IMR-90 (cell line): ENCODE measurements around the gene TMEM41A.

ENCODE experiments used
- BHLHE40 ChIP-seq: fragments of 150-350 bp; IDR thresholded peaks from 2 replicates; pipeline ENCODE4 v1.6.1; 2016; ENCODE audit warnings: mild to moderate bottlenecking, low read depth, low read length
- CEBPB ChIP-seq: IDR thresholded peaks from 2 replicates; pipeline ENCODE4 v1.6.1; 2012; ENCODE audit warnings: low read depth, low read length, improper control_type of control experiment
- CTCF ChIP-seq: conservative IDR thresholded peaks from 2 replicates; pipeline ENCODE4 v1.5.1; 2012; ENCODE audit warnings: mild to moderate bottlenecking, low read depth, low read length, improper control_type of control experiment
- ELK1 ChIP-seq: fragments of 150-350 bp; IDR thresholded peaks from 2 replicates; pipeline ENCODE4 v1.6.1; 2016; ENCODE audit warnings: low read depth, mild to moderate bottlenecking, low read length, moderate library complexity, borderline replicate concordance
- FOS ChIP-seq: fragments of 150-350 bp; IDR thresholded peaks from 2 replicates; pipeline ENCODE4 v1.6.1; 2016; ENCODE audit warnings: low read depth, low read length
- MAFK ChIP-seq: IDR thresholded peaks from 2 replicates; pipeline ENCODE4 v1.6.1; 2012; ENCODE audit warnings: low read depth, low read length, improper control_type of control experiment
- MXI1 ChIP-seq: IDR thresholded peaks from 2 replicates; pipeline ENCODE4 v1.6.1; 2012; ENCODE audit warnings: low read depth, mild to moderate bottlenecking, low read length, moderate library complexity, borderline replicate concordance
- NFE2L2 ChIP-seq: fragments of 150-350 bp; IDR thresholded peaks from 2 replicates; pipeline ENCODE4 v1.6.1; 2016; ENCODE audit warnings: low read depth, mild to moderate bottlenecking, low read length
- POLR2A ChIP-seq: IDR thresholded peaks from 2 replicates; pipeline ENCODE4 v1.6.1; 2012; ENCODE audit warnings: mild to moderate bottlenecking, low read depth, low read length
- RAD21 ChIP-seq: IDR thresholded peaks from 2 replicates; pipeline ENCODE4 v1.6.1; 2012; ENCODE audit warnings: low read length, improper control_type of control experiment
- RCOR1 ChIP-seq: IDR thresholded peaks from 2 replicates; pipeline ENCODE4 v1.6.1; 2012; ENCODE audit warnings: mild to moderate bottlenecking, low read length, improper control_type of control experiment; ENCODE audit not compliant: insufficient replicate concordance
- RFX5 ChIP-seq: IDR thresholded peaks from 2 replicates; pipeline ENCODE4 v1.8.0; 2012; ENCODE audit warnings: low read depth, mild to moderate bottlenecking, low read length, moderate library complexity
- SMC3 ChIP-seq: fragments of 150-350 bp; IDR thresholded peaks from 2 replicates; pipeline ENCODE4 v1.6.1; 2016; ENCODE audit warnings: low read depth, mild to moderate bottlenecking, antibody characterized with exemption, low read length, moderate library complexity
- USF2 ChIP-seq: fragments of 150-350 bp; IDR thresholded peaks from 2 replicates; pipeline ENCODE4 v1.6.1; 2017; ENCODE audit warnings: mild to moderate bottlenecking, antibody characterized with exemption, low read length, low read depth

- TF ChIP-seq CTCF (no peak), POLR2A (no peak), RAD21 (no peak), NFE2L2 (no peak), FOS (no peak), ELK1 (no peak), USF2 (no peak), MAFK (no peak), RFX5 (no peak), SMC3 (no peak), MXI1 (no peak), CEBPB (no peak), RCOR1 (no peak), BHLHE40 (no peak)
Observed at GRCh38 chr3:185508335-185508991, 9.6 kb upstream of the TMEM41A start.
